Epithelial cell of proximal tubule (primary cell): ENCODE measurements around the gene GREM2. TPM values are rescaled to one million over a fixed set of nuclear protein-coding genes. Genes with fewer than 3 reads are reported as not detected.

Experiments used
- DNase-seq: peaks from one replicate; pipeline ENCODE4 v3.0.0-alpha.2; 2011; ENCODE audit warnings: low read depth
- H3K4me3 ChIP-seq: 2 replicates; pipeline ENCODE4 v1.5.1; 2011; ENCODE audit warnings: low read depth, mild to moderate bottlenecking, low read length
- total RNA-seq: library from RNA; depleted of rRNA; stranded (reverse); fragments of >200 nt; gene quantifications from 2 replicates; pipeline ENCODE4 v1.2.3, GENCODE V29; 2015
- TF ChIP-seq, protein P1 (sequence below): conservative IDR thresholded peaks from 2 replicates; pipeline ENCODE4 v1.5.1; 2012; ENCODE audit warnings: low read depth, mild to moderate bottlenecking, low read length

The GREM2 gene
- total RNA-seq, 1 donor from 2014 or later, result 0.06 TPM

DNA sequence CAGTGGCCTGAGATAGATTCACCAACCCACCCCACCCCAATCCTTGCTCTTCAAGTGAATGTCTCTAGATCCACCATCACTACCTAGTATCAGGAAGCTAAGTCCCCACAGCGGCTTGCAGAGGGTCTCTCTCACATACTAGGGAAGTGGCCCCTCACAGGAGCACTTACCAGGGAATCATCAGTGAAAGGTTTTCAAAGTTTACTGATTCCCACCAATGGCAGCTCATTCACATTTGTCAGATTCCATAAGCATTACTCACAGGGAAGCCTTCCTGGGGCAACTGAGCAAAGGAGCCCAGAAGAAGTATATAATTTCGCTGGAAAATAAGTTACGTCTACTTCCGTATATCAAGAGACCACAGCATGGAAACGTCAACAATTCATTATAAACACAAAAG lies 120.8 kb downstream of the GREM2 start:
- no peak overlapping the region for H3K4me3 ChIP-seq
- no peak for DNase-seq
- TF ChIP-seq, protein P1, sequence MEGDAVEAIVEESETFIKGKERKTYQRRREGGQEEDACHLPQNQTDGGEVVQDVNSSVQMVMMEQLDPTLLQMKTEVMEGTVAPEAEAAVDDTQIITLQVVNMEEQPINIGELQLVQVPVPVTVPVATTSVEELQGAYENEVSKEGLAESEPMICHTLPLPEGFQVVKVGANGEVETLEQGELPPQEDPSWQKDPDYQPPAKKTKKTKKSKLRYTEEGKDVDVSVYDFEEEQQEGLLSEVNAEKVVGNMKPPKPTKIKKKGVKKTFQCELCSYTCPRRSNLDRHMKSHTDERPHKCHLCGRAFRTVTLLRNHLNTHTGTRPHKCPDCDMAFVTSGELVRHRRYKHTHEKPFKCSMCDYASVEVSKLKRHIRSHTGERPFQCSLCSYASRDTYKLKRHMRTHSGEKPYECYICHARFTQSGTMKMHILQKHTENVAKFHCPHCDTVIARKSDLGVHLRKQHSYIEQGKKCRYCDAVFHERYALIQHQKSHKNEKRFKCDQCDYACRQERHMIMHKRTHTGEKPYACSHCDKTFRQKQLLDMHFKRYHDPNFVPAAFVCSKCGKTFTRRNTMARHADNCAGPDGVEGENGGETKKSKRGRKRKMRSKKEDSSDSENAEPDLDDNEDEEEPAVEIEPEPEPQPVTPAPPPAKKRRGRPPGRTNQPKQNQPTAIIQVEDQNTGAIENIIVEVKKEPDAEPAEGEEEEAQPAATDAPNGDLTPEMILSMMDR, result no peak

DNA sequence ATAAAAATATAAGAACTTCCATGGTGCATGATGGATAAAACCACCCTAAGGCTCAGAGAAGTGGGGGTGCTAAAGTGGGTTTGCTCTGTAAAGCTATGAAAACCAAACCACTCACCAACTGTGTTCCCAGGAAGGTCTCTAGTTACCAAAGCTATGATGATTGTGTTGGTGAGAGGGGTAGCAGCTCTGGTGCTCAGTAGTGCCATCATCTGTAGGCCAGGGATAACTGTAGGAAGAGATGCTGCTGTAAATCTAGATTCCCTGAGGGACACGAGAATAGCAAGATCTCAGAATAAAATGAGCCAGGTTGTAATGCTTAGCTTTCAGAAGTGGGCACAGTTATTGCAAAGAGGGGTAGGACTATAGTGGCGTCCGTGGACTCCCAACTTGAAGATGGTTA lies 124.5 kb downstream of the GREM2 start:
- no peak overlapping the region for H3K4me3 ChIP-seq
- TF ChIP-seq, protein P1, result no peak
- no peak for DNase-seq

DNA sequence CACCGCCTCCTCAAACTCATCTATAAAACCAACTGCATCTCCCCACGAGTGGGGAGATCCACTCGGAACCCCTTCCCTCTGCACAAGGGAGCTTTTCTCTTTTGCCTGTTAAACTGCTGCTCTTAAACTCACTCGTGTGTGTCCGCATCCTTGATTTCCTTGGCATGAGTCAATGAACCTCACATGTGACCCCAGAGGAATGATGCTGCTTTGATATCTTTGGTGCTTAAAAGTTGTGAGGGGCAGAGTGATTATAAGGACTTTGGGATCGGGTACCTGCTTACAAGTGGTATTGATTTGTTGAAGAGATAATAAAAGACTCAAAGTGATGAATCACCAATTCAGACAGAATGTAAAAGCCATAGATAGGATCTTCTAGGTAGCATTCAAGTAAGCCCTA lies 125.3 kb downstream of the GREM2 start:
- no peak for DNase-seq
- H3K4me3 ChIP-seq, result no peak overlapping the region
- TF ChIP-seq, protein P1, result no peak

- no peak for DNase-seq
- TF ChIP-seq, protein P1, result no peak
These were observed 127.0 kb downstream of the GREM2 start for GRCh38 chr1:240484804-240485443.

GRCh38 chr1:240478536-240478935 lies 133.4 kb downstream of the GREM2 start:
- TF ChIP-seq, protein P1, result no peak
- no peak overlapping the region for H3K4me3 ChIP-seq
- DNase-seq, result no peak

More at GRCh38 chr1:240484804-240485443, 127.0 kb downstream of the GREM2 start:
- H3K4me3 ChIP-seq, result no peak overlapping the region

DNA sequence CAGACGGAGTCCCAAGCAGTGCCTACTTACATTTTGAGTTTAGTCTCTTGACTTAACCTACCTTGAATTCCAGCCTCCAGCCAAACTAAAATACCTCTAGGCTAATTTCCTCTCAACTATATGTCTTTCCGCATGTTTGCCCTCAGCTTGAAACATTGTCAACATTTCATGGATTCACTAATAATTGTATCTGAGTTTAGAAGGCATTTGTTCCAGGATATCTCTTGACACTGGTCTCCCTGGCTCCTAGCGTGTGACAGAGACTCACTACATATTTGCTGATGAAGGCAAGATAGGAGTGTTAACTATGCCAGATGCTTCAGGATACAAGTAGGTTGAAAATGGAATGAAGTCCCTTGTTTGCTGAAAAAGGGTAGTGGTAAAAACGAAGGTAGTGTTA lies 136.1 kb downstream of the GREM2 start:
- DNase-seq, result no peak
- no peak overlapping the region for H3K4me3 ChIP-seq
- TF ChIP-seq, protein P1, result no peak

GRCh38 chr1:240474133-240474614 lies 137.8 kb downstream of the GREM2 start:
- TF ChIP-seq, protein P1, result no peak
- no peak overlapping the region for H3K4me3 ChIP-seq
- no peak for DNase-seq
